Activated CD4-positive, alpha-beta T cell treated with anti-CD3 and anti-CD28 coated beads, Interleukin-2, amount 50 U/mL, for 24 hours (primary cell): ENCODE data around the gene RSRC1.
"Not testable (repeated sequence)": the region's sequence is repeated elsewhere in the genome, so short reads cannot be mapped to it uniquely, and the experiment has no call there.

Source experiments
- DNase-seq, 2 donors: peaks; one replicate each; pipeline ENCODE4 v3.0.0-alpha.2; 2020; ENCODE audit warnings: low read depth in 1 of 2, low spot score in 1 of 2

The RSRC1 gene

GRCh38 chr3:158109804-158110657 is at the start of gene RSRC1:
RSRC1 (plus strand) TSS chr3:158110089; CDS start chr3:158122105, 12,016 bp downstream.
- DNase-seq = peak; percentile 50 to 74

GRCh38 chr3:158065574-158065973 is 44.3 kb upstream of the RSRC1 start:
- DNase-seq = not testable (repeated sequence)

DNA sequence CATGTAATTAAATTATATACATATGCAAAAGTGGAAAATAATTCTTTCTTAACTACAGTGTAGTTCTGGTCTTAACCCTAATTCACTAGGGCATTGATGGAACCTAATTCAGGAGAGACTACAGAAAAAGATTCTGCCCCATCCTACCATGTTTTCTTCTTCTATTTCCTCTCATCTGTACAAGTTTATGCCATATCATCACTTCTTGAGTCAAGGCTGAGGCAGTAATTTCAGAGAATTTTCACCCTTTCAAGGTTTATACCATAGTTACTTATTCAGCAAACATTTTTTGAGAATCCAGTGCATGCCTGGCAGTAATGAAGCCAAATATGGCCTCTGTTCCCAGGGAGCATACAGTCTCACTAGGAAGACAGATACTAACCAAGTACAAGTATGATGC is 37.1 kb upstream of the RSRC1 start:
- no peak for DNase-seq

- no peak for DNase-seq
Observed at GRCh38 chr3:158074591-158074990, 35.3 kb upstream of the RSRC1 start.

DNA sequence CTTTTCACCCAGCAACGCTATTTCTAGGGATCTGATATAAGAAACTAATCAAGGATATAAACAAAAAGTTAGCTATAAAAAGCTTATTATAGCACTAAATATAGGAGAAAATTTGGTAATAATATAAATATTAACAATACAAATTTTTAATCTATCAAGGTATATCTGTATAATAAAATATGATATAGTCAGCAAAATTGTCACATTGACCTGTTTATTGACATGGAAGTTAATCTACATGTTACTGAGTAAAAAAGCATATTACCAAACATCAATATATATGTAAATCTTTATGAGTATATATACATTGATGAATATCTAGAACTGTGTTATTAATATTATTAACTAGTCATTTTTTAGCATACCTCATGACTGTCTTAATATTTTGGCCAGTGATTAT is 30.3 kb upstream of the RSRC1 start:
- no peak for DNase-seq

GRCh38 chr3:158084651-158085050 is 25.2 kb upstream of the RSRC1 start:
- no peak for DNase-seq

GRCh38 chr3:158085358-158085757 is 24.5 kb upstream of the RSRC1 start:
- no peak for DNase-seq

DNA sequence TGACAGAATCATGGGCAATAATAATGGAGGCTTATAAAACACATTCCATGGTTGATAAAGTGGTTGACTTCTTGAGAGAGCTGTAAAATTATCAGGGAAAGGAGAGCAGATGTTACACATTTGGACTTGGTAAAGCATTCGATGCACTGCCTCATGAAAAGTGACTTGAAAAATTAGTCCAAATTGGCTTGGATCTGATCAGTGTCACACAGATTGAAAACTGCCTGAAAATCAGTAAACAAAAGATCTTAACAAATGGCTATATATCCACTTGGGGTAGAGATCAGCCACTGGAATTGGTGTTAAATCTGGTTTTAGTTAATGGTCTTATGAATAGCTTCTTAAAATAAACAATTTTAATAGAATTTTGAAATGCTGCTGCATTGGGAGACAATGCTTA is 24.0 kb upstream of the RSRC1 start:
- DNase-seq = no peak

DNA sequence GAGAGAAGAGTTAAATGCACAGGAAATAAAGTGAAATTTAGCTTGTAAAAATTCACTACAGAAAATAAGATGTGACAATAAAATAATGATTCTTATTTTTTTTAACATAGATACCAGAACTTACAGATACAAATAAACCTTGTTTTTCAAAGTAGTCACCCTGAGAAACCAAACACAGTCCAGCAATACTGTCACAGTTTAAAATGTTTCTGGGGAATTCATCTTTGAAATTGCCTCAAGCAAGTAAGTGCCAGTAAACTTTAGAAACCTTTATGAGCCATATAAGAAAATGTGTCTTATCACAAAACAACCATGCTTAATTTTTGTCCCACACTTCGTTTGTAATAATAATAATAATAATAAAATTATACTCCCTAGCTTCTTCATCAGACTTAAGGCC is 23.5 kb upstream of the RSRC1 start:
- DNase-seq = no peak

DNA sequence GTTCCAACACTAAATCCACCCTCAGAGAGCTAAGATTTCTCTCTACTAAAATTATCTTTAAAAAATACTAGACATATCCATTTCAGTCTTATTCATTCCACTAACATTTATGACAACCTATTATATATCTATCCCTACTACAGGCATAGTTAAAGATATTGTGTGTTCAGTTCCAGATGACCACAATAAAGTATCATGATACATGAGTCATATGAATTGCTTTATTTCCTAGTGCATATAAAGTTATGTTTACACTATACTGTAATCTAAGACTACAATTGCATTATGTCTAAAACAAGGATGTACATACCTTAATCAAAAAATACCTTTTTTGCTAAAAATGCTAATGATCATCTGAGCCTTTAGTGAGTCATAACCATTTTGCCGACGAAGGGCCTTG is 23.1 kb upstream of the RSRC1 start:
- no peak for DNase-seq

GRCh38 chr3:158091531-158091930 is 18.4 kb upstream of the RSRC1 start:
- DNase-seq = no peak

- no peak for DNase-seq
Observed at GRCh38 chr3:158093526-158093925, 16.4 kb upstream of the RSRC1 start.

- no peak for DNase-seq
Observed at GRCh38 chr3:158094235-158095110, 15.4 kb upstream of the RSRC1 start.

DNA sequence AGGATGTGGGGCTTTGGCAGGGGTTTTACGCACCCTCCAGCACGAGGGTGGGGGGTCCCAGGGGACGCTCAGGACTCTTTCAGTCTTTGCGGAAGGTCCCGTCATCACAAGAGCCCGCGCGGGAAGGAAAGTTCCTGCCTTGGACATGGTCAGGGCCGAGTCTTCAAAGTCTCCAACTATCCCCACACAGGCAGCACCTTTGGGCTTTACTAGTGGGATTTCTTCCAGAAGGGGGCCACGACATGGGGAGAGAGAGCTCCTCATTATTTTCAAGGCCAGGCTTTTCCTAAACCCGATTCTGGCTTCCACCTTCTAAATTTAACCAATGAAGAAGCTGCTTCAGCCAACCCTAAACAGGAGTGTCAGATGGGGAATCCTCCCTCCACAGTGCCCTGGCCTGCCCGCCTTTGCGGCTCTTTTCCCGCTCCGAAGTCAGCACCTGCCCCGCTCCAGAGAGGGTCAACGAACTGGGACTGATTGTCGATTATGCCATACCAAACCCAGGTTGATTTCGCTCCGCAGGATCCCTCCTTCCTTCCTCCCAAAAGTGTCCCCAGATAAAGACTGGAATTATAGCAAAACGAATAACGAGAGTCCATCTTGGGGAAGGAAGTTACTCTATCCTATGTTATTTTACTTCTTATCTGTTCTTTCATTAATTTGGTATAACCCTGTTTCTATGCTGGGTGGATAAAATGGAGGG is 14.6 kb upstream of the RSRC1 start:
- DNase-seq = no peak

DNA sequence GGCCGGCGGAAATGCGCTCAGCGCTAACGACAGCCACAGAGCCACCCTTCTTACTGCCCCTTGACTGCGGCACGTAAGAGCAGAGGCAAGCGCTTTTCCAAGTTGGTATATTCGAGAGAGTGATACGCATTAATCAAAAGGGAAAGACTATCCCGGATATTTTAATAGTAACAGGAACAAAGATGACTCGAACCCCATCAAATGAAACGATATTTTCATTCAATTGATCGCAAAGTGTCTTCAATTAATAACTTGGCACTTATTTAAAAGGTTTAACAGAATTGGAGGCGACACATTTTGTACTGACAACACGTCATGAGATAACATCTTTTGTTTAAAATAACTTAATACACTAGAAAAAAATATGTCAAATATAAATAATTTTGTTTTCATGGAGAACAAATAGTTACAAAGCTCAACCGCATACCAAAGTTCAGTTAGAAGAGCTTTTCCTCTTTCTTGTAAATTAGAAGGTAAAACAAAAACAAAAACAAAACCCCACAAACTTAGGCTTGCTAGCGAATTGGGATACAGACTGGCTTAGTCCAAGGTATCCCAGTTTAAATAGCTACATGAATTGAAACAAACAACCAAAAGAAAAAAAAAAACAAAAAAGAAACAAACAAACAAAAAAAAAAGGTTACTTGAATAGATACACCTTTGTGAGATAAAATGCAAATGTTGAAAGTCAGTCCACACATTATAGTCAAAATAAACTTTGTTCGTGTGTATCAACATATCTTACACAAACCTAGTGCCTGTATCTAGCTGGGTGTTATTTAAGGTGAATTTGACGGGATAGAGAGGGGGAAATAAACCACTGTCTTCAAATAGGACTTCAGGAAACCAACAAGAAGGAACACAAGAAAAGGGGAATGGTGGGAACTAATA is 13.8 kb upstream of the RSRC1 start:
- DNase-seq = no peak

- no peak for DNase-seq
Observed at GRCh38 chr3:158097081-158097592, 12.8 kb upstream of the RSRC1 start.

DNA sequence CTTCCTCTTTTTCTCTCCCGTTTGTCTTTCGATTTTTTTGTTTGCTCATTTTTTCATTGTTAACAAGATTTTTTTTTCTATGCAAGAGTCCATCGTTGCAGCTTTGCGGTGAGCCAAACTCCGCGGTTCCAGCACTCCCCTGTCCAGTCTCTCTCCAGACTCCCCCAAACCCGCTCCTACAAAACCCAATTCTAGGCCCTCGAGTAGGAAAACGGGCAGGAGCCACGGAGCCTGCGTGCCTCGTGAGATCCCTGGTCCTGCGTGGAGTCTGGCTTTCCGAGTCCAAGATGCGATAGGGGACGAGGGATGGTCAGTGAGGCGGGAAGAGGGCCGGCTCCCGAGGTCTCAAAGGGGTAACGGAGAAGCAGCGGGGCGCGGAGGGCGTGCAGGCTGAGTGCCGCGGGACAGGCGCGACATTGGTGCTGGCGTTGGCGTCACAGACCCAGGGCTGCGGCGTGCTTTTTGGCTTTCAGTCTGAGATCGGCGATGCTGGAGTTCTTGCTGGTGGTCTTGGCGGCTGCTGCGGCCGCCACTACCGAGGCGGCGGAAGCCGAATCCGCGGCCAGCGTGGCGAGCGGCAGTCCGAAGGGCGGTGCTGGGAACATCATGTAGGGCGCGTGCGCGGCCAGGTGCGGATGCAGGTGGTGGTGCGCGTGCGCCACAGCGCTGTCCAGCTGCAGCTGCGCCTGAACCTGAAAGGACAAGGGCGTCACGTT is 12.1 kb upstream of the RSRC1 start:
- DNase-seq = peak; percentile 46 to 54

DNA sequence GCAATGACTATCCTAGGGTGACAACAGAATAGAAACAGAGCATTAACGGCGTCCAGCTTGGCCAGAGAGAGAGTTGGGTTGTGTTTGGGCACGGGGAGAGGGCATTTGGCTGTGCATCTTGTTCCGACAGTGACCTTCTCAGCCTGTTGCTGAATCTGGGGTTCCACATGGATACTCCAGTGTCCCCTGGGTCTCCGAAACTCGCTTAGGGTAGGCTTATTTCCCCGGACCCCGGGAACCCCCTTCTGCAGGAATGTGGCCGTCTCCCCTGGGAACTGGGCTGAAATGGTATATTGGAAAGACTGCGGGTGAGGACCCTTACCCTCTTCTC is 11.6 kb upstream of the RSRC1 start:
- no peak for DNase-seq

DNA sequence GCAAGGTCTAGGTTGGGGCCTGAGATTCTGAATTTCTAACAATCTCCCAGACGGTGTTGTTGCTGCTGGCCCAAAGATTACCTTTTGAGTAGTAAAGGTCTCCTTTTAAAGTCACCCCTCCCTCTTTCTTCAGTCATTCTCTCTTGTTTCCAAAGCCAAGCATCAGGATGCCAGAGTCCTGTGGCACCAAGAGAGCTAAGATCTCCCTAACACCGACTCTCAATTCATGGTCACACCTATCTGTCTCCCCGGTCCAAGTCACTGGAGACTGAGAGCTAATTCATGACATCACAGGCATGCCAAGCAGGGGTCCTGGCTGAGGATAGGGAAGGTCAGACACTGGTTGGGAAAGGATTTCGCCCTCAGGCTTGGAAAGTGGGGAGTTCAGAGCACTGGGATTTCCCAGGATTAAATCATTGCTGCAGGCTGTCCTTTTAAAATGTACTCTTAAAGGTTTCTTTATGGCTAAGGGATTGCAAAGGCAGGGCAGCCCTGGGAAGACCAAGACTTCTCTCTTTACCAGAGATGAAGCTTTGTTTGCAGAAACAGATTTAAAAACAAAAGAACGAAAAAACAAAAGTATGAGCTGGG is 11.0 kb upstream of the RSRC1 start:
- no peak for DNase-seq
